ENCODE data around the gene FRMD4A. TPM values are rescaled to one million over a fixed set of nuclear protein-coding genes. Genes with fewer than 3 reads are reported as not detected.

Gene FRMD4A
- total and polyA plus RNA-seq, 8 donors: 6.9 to 25.3 (median 11.3) TPM

DNA sequence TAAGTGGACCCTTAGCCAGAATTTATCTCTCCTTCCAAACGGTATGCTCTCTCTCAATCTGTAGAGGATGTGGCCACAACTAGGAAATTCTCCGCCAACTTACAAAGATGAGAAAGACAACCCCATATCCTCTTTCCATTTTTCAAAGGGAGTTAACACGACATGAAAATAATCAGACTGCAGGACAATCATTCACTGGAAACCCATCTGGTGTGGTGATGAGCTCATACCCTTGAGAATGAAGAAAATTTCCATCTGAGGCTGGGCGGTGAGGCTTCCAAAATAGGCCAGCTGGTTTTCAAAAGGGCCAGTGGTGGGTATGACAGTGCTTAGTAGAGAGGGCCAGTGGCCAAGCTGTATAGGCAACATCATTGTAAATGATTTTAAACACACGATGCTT lies 369.6 kb downstream of the FRMD4A start:
- TF ChIP-seq POLR2AphosphoS5 (IDR thresholded peaks at IDR 0.05): no peak
- TF ChIP-seq POLR2A (IDR thresholded peaks at IDR 0.05): no peak
- TF ChIP-seq, protein P1, sequence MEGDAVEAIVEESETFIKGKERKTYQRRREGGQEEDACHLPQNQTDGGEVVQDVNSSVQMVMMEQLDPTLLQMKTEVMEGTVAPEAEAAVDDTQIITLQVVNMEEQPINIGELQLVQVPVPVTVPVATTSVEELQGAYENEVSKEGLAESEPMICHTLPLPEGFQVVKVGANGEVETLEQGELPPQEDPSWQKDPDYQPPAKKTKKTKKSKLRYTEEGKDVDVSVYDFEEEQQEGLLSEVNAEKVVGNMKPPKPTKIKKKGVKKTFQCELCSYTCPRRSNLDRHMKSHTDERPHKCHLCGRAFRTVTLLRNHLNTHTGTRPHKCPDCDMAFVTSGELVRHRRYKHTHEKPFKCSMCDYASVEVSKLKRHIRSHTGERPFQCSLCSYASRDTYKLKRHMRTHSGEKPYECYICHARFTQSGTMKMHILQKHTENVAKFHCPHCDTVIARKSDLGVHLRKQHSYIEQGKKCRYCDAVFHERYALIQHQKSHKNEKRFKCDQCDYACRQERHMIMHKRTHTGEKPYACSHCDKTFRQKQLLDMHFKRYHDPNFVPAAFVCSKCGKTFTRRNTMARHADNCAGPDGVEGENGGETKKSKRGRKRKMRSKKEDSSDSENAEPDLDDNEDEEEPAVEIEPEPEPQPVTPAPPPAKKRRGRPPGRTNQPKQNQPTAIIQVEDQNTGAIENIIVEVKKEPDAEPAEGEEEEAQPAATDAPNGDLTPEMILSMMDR (IDR thresholded peaks at IDR 0.05): no peak
- no peak for TF ChIP-seq EP300 (IDR thresholded peaks at IDR 0.05)
- Histone ChIP-seq H3K9me3 (no peaks in the 10 kb centered on the region), H3K27ac (peak overlapping the region in 1 of 5 donors; percentile 53), H3K36me3 (no peaks in the 10 kb centered on the region), H3K4me3 (no peak overlapping the region), H3K4me1 (peaks cover 0 to 16% (median 11%) of the 10 kb centered on the region in 4 donors), H3K27me3 (peaks cover 0 to 3% (median 0%) of the 10 kb centered on the region in 3 donors)
- intact Hi-C loops (cut with DNase I; ENCODE audit: low total_unique reads): no loop called here
- WGBS, 5 donors: 50 to 70% (median 58%) methylated on average over 5 of the region's 5 CpGs
- DNase-seq: peak in 1 of 2 donors; percentile 60

DNA sequence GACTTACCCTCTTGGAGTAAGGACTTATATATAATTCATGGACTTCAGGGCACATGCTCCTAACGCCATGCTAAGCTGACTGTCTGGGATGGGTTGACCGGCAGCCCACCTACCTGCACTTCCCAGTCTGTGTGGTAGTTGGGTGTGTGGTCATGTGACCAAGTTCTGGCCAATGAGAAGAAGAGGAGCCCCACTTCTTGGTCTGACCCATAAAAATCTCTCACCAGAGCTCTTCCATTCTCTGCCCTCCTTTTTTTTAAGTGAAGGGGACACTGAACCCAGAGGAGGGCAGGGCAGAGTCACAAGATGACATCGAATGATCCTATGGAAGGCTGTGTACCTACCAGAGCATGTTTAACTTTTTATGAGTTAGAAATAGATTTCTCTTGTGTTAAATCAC lies 370.1 kb downstream of the FRMD4A start:
- H3K9me3 ChIP-seq: no peaks in the 10 kb centered on the region
- H3K27me3 ChIP-seq: peaks cover 0 to 3% (median 0%) of the 10 kb centered on the region in 3 donors
- TF ChIP-seq EP300 (IDR thresholded peaks at IDR 0.05): no peak
- TF ChIP-seq, protein P1 (IDR thresholded peaks at IDR 0.05): no peak
- TF ChIP-seq POLR2AphosphoS5 (IDR thresholded peaks at IDR 0.05): no peak
- intact Hi-C loops (cut with DNase I; ENCODE audit: low total_unique reads): no loop called here
- DNase-seq: no peak
- H3K4me3 ChIP-seq: no peak overlapping the region
- peak overlapping the region in 2 of 5 donors; percentile 51 to 53 for H3K27ac ChIP-seq
- no peaks in the 10 kb centered on the region for H3K36me3 ChIP-seq
- peaks cover 0 to 16% (median 11%) of the 10 kb centered on the region in 4 donors for H3K4me1 ChIP-seq
- WGBS, 5 donors: 78 to 88% (median 85%) methylated on average over 3 of the region's 3 CpGs

DNA sequence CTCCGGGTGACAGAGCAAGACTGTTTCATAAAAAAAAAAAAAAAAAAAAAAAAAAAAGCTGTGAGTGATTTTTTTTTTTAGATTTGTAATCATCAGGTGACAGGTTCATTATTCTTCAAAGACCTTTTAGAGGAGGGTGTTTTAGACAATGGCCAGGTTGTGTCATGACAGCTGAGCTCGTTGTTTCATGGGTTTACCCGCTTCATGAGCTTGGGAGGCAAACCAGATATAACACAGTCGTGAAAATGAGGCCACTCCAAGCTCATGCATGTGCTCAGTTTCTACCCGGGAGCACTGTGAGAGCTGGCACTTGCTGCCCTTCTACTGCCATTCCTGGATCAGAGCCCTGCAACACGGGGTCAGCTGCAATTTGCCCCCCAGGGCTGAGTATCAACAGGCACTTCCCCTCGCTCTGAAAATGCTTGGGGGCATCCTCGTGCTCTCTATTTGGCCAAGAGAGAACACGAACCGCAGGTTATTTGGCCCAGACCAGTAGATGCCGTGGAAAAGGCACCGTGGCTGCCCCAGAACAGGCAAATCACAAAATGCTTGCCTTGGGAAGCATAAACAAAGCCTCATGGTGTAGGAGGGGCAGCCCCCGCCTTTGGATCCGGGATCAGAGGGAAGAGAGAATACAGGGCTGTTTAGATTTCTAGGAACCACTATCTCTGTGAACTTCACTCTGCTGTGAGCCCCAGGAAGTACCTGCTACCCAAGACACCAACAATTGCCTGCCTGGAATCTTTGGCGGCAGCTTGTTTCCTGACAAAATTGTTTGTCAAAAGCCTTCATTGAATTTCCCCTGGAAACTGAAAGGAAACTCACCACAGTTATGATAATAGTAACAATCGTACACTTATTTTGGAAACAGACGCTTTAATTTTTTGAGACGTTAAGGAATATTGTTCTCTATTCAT lies 371.0 kb downstream of the FRMD4A start:
- WGBS, 5 donors: 50 to 54% (median 53%) methylated on average over 18 of the region's 18 CpGs
- H3K4me1 ChIP-seq: peaks cover 0 to 16% (median 11%) of the 10 kb centered on the region in 4 donors
- H3K4me3 ChIP-seq: no peak overlapping the region
- no peak for DNase-seq
- intact Hi-C loops (cut with DNase I; ENCODE audit: low total_unique reads): no loop called here
- H3K9me3 ChIP-seq: no peaks in the 10 kb centered on the region
- TF ChIP-seq EP300 (IDR thresholded peaks at IDR 0.05) (no peak), POLR2AphosphoS5 (IDR thresholded peaks at IDR 0.05) (peak in 1 of 3 donors; percentile 8)
- peaks cover 0 to 3% (median 0%) of the 10 kb centered on the region in 3 donors for H3K27me3 ChIP-seq
- peak overlapping the region in 3 of 5 donors; percentile 1 to 53 (median 51) for H3K27ac ChIP-seq
- no peaks in the 10 kb centered on the region for H3K36me3 ChIP-seq

DNA sequence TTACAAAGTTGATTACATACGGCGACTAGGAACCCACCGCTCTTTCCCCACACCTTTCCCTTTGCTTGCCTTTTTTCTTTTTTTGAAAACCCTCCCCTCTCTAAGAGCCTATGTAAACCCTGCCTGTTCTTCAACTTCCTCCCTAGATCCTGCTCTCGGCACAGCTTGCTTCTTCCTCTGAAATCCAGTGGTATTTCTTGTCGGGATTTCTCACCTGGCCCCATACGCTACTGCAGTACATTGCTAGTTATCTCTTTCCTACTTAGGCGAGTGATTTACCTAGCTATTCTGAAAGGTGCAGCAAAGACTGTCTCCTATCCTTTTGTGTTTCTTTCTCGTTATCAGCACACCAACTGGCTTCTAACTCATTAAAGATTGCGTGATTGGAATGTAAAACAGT lies 372.9 kb downstream of the FRMD4A start:
- peak overlapping the region in 2 of 5 donors; percentile 53 to 75 for H3K27ac ChIP-seq

DNA sequence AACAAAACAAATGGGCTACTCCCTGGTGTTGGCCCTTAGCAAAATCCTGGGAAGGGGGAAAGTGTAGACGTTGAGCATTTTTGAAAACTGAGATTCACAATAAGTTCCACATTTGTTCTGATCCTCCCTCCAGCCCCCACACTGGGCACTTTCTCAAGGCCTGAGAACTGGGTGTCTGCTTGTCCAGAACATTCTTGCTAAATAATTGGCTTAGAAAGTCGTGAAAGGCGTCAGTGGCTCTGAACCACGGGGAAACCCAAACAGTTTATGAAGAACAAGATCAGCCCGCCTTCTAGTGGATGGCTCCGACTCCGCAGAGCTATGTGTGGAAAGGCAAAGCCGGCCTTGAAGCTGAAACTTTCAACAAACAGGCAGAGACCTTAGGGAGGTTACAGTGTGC lies 373.9 kb downstream of the FRMD4A start:
- TF ChIP-seq POLR2AphosphoS5 (IDR thresholded peaks at IDR 0.05) (peak; percentile 45 to 75 (median 48)), EP300 (IDR thresholded peaks at IDR 0.05) (peak; percentile 8), POLR2A (IDR thresholded peaks at IDR 0.05) (no peak)
- TF ChIP-seq, protein P1 (IDR thresholded peaks at IDR 0.05): peak in 2 of 7 experiments; percentile 16 to 20
- Histone ChIP-seq H3K36me3 (no peaks in the 10 kb centered on the region), H3K9me3 (no peaks in the 10 kb centered on the region), H3K4me1 (peaks cover 0 to 16% (median 11%) of the 10 kb centered on the region in 4 donors), H3K27me3 (peaks cover 0 to 3% (median 0%) of the 10 kb centered on the region in 3 donors), H3K4me3 (no peak overlapping the region), H3K27ac (peak overlapping the region in 4 of 5 donors; percentile 41 to 75 (median 53))
- peak; percentile 31 to 85 for DNase-seq
- 51 to 62% (median 60%) methylated on average over 8 of the region's 8 CpGs for WGBS, 5 donors
- intact Hi-C loops (cut with DNase I; ENCODE audit: low total_unique reads): no loop called here

More for the DNA sequence above, 372.9 kb downstream of the FRMD4A start:
- H3K4me3 ChIP-seq: no peak overlapping the region
- H3K4me1 ChIP-seq: peaks cover 0 to 16% (median 11%) of the 10 kb centered on the region in 4 donors
- peaks cover 0 to 3% (median 0%) of the 10 kb centered on the region in 3 donors for H3K27me3 ChIP-seq
- DNase-seq: no peak
- intact Hi-C loops (cut with DNase I; ENCODE audit: low total_unique reads): no loop called here
- H3K9me3 ChIP-seq: no peaks in the 10 kb centered on the region
- 67 to 79% (median 71%) methylated on average over 9 of the region's 9 CpGs for WGBS, 5 donors
- no peaks in the 10 kb centered on the region for H3K36me3 ChIP-seq
- no peak for TF ChIP-seq POLR2AphosphoS5 (IDR thresholded peaks at IDR 0.05)
- no peak for TF ChIP-seq POLR2A (IDR thresholded peaks at IDR 0.05)

Measured in stomach (tissue), 9 donors.